HG02970 (cell line): ENCODE results near the gene INHA.
A peak's percentile ranks its signal among the peaks of the same experiment; 100 is the strongest.

Experiments used
- ATAC-seq: cut with Tn5 transposase; IDR thresholded peaks from one replicate; pipeline ENCODE4 v1.9.1; 2021; ENCODE audit warnings: mild to moderate bottlenecking, moderate library complexity, moderate number of reproducible peaks; ENCODE audit not compliant: unreplicated experiment, low FRiP score

The INHA gene

DNA sequence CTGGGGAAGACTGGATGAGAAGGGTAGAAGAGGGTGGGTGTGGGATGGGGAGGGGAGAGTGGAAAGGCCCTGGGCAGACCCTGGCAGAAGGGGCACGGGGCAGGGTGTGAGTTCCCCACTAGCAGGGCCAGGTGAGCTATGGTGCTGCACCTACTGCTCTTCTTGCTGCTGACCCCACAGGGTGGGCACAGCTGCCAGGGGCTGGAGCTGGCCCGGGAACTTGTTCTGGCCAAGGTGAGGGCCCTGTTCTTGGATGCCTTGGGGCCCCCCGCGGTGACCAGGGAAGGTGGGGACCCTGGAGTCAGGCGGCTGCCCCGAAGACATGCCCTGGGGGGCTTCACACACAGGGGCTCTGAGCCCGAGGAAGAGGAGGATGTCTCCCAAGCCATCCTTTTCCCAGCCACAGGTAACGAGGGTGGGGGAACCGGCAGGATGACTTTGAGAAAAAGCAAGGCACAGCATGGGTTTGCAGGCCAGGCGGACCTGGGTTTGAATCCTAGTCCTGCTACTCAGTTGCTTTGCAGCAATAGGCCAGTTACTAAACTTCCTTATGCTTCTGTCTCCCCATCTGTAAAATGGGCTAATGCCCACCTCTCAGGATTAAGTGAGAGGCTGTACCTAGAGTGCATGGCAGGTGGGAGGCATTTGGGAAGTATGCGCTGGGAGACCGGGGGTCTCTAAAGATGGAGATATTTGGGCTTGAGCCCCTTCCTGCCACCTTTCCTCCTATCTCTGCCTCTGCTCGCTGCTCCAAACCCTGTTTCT is at the start of gene INHA:
TSS of gene INHA (plus strand) at position 74 of the 765 bp plus-strand sequence. CDS start at position 139, 65 bp downstream.
- ATAC-seq, result no peak

- no peak for ATAC-seq
Observed at GRCh38 chr2:219523031-219523671, 49.0 kb upstream of the INHA start.

GRCh38 chr2:219524817-219525216 is 47.3 kb upstream of the INHA start:
- no peak for ATAC-seq

GRCh38 chr2:219525533-219526232 is 46.4 kb upstream of the INHA start:
- ATAC-seq, result no peak

- ATAC-seq, result no peak
Observed at GRCh38 chr2:219526320-219527075, 45.6 kb upstream of the INHA start.

DNA sequence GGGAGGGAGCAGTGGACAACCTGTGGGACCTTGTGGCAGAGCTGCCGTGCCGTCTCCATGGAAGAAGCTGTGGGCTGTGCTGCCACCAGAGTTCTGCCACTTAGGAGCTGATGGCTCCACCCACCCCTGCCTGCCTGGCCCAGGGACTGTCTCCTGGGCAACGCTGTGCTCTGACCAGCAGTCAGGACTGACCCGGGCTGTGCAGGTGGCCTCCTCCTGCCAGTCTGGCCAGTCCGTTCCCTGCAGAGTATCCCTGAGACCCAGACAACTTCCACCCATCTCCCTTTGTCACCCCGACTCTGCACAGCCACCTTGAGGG is 45.1 kb upstream of the INHA start:
- ATAC-seq, result no peak

GRCh38 chr2:219527472-219527871 is 44.6 kb upstream of the INHA start:
- ATAC-seq, result no peak

GRCh38 chr2:219530048-219530963 is 41.8 kb upstream of the INHA start:
- peak; percentile 51 for ATAC-seq

GRCh38 chr2:219531639-219532377 is 40.3 kb upstream of the INHA start:
- no peak for ATAC-seq

GRCh38 chr2:219532378-219532649 is 39.8 kb upstream of the INHA start:
- no peak for ATAC-seq

- no peak for ATAC-seq
Observed at GRCh38 chr2:219533930-219534661, 38.0 kb upstream of the INHA start.

DNA sequence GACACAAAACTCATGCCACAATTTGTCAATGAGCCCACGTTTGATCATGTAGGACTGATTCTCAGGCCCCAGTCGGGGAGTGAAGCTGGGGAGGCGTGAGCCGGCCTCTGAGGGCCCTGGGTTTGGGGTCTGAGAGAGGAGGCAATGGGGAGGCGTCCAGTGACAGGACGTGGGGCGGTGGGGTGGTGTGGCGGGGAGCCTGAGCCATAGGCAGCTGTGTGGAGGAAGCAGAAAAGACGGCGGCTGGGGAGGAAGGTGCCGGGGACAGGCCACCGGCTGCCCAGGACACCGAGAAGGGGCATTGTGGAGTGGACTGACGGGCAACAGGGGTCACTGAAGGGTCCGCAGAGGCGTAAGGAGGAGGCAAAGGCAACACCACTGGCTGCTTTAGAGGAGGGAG is 35.7 kb upstream of the INHA start:
- ATAC-seq, result no peak

DNA sequence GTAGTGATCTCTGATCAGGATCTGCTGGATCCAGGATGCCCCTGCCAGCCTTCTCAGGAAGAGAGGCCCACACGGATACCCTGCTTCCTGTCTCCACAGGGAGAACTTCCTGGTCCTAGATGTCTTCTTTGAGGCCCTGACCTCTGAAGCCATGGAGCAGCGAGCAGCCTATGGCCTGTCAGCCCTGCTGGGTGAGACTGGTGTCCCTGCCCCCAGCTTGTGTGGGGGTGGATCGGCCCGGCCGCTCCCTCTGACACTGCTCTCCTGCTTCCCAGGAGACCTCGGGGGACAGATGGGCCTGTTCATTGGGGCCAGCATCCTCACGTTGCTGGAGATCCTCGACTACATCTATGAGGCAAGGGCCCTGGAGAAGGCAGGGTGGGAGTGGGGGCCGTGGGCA is 35.1 kb upstream of the INHA start:
- no peak for ATAC-seq

- ATAC-seq, result no peak
Observed at GRCh38 chr2:219537657-219538488, 34.2 kb upstream of the INHA start.

DNA sequence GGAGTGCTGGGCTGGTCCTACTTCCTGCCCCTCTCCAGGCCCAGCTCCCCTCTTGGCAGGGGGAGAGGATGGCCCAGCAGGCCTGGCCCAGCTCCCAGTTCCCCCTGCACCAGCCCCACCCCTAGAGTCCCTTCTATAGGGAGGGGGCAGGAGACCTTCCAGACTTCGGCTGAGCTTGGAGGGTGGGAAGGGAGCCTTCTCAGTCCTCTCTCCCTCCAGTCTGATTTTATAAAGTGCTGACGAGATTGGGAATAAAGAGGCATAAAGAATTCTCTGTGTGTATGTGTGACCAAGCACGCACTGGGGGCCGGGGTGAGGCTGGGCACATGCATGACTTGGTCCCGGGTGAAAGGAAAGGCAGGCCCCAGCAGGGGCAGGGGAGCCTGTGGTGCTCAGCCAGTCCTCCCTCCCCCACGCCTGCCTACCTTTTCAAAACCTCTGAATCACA is 33.6 kb upstream of the INHA start:
- no peak for ATAC-seq

GRCh38 chr2:219538956-219539788 is 32.9 kb upstream of the INHA start:
- ATAC-seq, result no peak
